Gastroesophageal sphincter (tissue), 4 donors: Measurements from ENCODE around the gene ALOX5AP. TPM values are rescaled to one million over a fixed set of nuclear protein-coding genes. Genes with fewer than 3 reads are reported as not detected.
A peak's percentile ranks its signal among the peaks of the same experiment; 100 is the strongest.

Source experiments
- ATAC-seq: fragments of 150-250 bp; one replicate; pipeline ENCODE4 v1.9.1; 2016; ENCODE audit warnings: mild to moderate bottlenecking, moderate library complexity
- H3K27ac ChIP-seq, 4 donors: fragments of 200-600 bp; sonication (generic) in 3 of 4; 1 replicate in 3 of 4; 2 replicates in 1 of 4; pipeline ENCODE4 v1.5.1; 2016 to 2019
- H3K27me3 ChIP-seq: fragments of 200-600 bp; sonication (generic); one replicate; pipeline ENCODE4 v1.5.1; 2019
- H3K36me3 ChIP-seq, 2 donors: fragments of 200-600 bp; sonication (generic); one replicate each; pipeline ENCODE4 v1.5.1; 2019; ENCODE audit warnings: control low read depth in 1 of 2
- H3K4me1 ChIP-seq, 3 donors: fragments of 200-600 bp; sonication (generic); 1 replicate in 2 of 3; 2 replicates in 1 of 3; pipeline ENCODE4 v1.5.1; 2016 to 2019; ENCODE audit warnings: control low read depth in 2 of 3
- H3K4me3 ChIP-seq, 2 donors: fragments of 200-600 bp; sonication (generic); one replicate each; pipeline ENCODE4 v1.5.1; 2019; ENCODE audit warnings: mild to moderate bottlenecking in 1 of 2, moderate library complexity in 1 of 2
- H3K9me3 ChIP-seq, 3 donors: fragments of 200-600 bp; sonication (generic); one replicate each; pipeline ENCODE4 v1.5.1; 2017 to 2019; ENCODE audit warnings: control low read depth in 2 of 3
- CTCF ChIP-seq, 4 experiments: fragments of 200-600 bp in 2 of 4; fragments of 450-650 bp in 2 of 4; sonication (generic) in 1 of 4; IDR thresholded peaks; one replicate each; pipeline ENCODE4 v1.5.1; 2017 to 2019; ENCODE audit warnings: antibody characterized with exemption in 4 of 4, mild to moderate bottlenecking in 2 of 4, moderate library complexity in 2 of 4
- EP300 ChIP-seq: sonication (generic); formaldehyde crosslinking; IDR thresholded peaks from one replicate; pipeline ENCODE4 v1.6.1; 2017; ENCODE audit warnings: antibody characterized with exemption, mild to moderate bottlenecking
- POLR2A ChIP-seq, 2 donors: fragments of 450-650 bp; IDR thresholded peaks; one replicate each; pipeline ENCODE4 v1.6.1; 2017; ENCODE audit warnings: antibody characterized with exemption in 2 of 2, mild to moderate bottlenecking in 2 of 2, moderate library complexity in 1 of 2
- POLR2AphosphoS5 ChIP-seq: sonication (generic); formaldehyde crosslinking; IDR thresholded peaks from one replicate; pipeline ENCODE4 v1.6.1; 2017; ENCODE audit warnings: antibody characterized with exemption
- WGBS, 2 donors: methylation state at CpG; one replicate each; pipeline ENCODE4 v1.1.5; 2018; ENCODE audit warnings: low coverage in 1 of 2; 5-methylcytosine and 5-hydroxymethylcytosine counted together
- total RNA-seq, 4 donors: library from RNA; depleted of rRNA; stranded (reverse); fragments of >200 nt; gene quantifications; one replicate each; pipeline ENCODE4 v1.1.0, GENCODE V29; 2016

ALOX5AP gene
- total RNA-seq, 4 donors from 2014 or later = 5.6 to 34.7 (median 19.7) TPM

- Histone ChIP-seq H3K9me3 (no peaks in the 10 kb centered on the region), H3K36me3 (no peaks in the 10 kb centered on the region), H3K4me3 (no peak overlapping the region), H3K27me3 (no peaks in the 10 kb centered on the region), H3K27ac (no peak overlapping the region), H3K4me1 (peaks cover 0 to 18% (median 11%) of the 10 kb centered on the region in 3 donors)
- 64 to 86% methylated on average over 6 to 9 of the region's 14 CpGs for WGBS, 2 donors
- TF ChIP-seq POLR2A (IDR thresholded peaks at IDR 0.05) (no peak), CTCF (IDR thresholded peaks at IDR 0.05) (no peak), POLR2AphosphoS5 (no peak), EP300 (no peak)
- no peak for ATAC-seq
Measured at GRCh38 chr13:30787738-30788525, 52.6 kb downstream of the ALOX5AP start.

GRCh38 chr13:30789166-30789862 lies 54.0 kb downstream of the ALOX5AP start:
- no peaks in the 10 kb centered on the region for H3K36me3 ChIP-seq
- no peak for ATAC-seq
- TF ChIP-seq POLR2A (IDR thresholded peaks at IDR 0.05) (no peak), EP300 (no peak), CTCF (IDR thresholded peaks at IDR 0.05) (no peak), POLR2AphosphoS5 (no peak)
- H3K4me1 ChIP-seq = peaks cover 0 to 25% (median 11%) of the 10 kb centered on the region in 3 donors
- H3K27ac ChIP-seq = no peak overlapping the region
- no peaks in the 10 kb centered on the region for H3K27me3 ChIP-seq
- no peak overlapping the region for H3K4me3 ChIP-seq
- WGBS, 2 donors = 83% methylated on average over 1 to 2 of the region's 3 CpGs
- no peaks in the 10 kb centered on the region for H3K9me3 ChIP-seq

- H3K27ac ChIP-seq = no peak overlapping the region
- WGBS, 2 donors = 100% methylated on average over 1 of the region's 2 CpGs; no CpG with 5 or more reads in 1 of the 2 donors
Measured at GRCh38 chr13:30790592-30790991, 55.2 kb downstream of the ALOX5AP start.

GRCh38 chr13:30791354-30792001 lies 56.1 kb downstream of the ALOX5AP start:
- Histone ChIP-seq H3K27me3 (no peaks in the 10 kb centered on the region), H3K4me3 (no peak overlapping the region), H3K27ac (peak overlapping the region in 2 of 4 donors; percentile 38 to 56), H3K9me3 (no peaks in the 10 kb centered on the region), H3K4me1 (peaks cover 0 to 31% (median 17%) of the 10 kb centered on the region in 3 donors), H3K36me3 (no peaks in the 10 kb centered on the region)
- ATAC-seq = no peak
- TF ChIP-seq EP300 = no peak
- no peak for TF ChIP-seq POLR2A (IDR thresholded peaks at IDR 0.05)
- no peak for TF ChIP-seq POLR2AphosphoS5
- no peak for TF ChIP-seq CTCF (IDR thresholded peaks at IDR 0.05)
- 67 to 78% methylated on average over 3 to 4 of the region's 11 CpGs for WGBS, 2 donors

More at GRCh38 chr13:30790592-30790991, 55.2 kb downstream of the ALOX5AP start:
- ATAC-seq = no peak
- peaks cover 0 to 25% (median 11%) of the 10 kb centered on the region in 3 donors for H3K4me1 ChIP-seq
- TF ChIP-seq EP300 (no peak), POLR2AphosphoS5 (no peak), POLR2A (IDR thresholded peaks at IDR 0.05) (no peak), CTCF (IDR thresholded peaks at IDR 0.05) (no peak)
- H3K9me3 ChIP-seq = no peaks in the 10 kb centered on the region
- no peaks in the 10 kb centered on the region for H3K27me3 ChIP-seq
- H3K36me3 ChIP-seq = no peaks in the 10 kb centered on the region
- no peak overlapping the region for H3K4me3 ChIP-seq
